ENCODE measurements around the gene TIMM10B.

DNA sequence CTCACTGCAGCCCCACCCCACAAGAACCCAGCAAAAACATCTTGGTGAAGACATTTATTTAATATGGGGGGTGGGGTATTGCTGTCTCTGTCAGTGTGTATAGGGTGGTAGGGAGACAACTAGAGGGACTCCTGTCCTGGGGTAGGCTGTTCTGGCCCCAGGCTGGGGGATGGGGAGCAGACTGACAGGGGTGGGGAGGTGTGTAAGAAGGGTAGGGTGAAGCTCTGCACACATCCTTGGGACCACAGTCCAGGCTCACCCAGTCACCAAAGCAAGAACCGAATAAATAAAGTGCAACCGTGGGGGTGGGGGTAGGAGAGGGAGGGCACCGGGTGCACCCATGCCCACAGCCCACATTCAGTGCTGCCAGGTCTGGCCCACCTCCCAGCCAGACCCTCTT is 32.7 kb upstream of the TIMM10B start:
- TF ChIP-seq, protein P1, sequence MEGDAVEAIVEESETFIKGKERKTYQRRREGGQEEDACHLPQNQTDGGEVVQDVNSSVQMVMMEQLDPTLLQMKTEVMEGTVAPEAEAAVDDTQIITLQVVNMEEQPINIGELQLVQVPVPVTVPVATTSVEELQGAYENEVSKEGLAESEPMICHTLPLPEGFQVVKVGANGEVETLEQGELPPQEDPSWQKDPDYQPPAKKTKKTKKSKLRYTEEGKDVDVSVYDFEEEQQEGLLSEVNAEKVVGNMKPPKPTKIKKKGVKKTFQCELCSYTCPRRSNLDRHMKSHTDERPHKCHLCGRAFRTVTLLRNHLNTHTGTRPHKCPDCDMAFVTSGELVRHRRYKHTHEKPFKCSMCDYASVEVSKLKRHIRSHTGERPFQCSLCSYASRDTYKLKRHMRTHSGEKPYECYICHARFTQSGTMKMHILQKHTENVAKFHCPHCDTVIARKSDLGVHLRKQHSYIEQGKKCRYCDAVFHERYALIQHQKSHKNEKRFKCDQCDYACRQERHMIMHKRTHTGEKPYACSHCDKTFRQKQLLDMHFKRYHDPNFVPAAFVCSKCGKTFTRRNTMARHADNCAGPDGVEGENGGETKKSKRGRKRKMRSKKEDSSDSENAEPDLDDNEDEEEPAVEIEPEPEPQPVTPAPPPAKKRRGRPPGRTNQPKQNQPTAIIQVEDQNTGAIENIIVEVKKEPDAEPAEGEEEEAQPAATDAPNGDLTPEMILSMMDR (IDR thresholded peaks at IDR 0.05; ENCODE audit: low read depth, low read length, missing input control), result no peak
- TF ChIP-seq FOXA1 (IDR thresholded peaks at IDR 0.05), result no peak
- TF ChIP-seq, protein P2, sequence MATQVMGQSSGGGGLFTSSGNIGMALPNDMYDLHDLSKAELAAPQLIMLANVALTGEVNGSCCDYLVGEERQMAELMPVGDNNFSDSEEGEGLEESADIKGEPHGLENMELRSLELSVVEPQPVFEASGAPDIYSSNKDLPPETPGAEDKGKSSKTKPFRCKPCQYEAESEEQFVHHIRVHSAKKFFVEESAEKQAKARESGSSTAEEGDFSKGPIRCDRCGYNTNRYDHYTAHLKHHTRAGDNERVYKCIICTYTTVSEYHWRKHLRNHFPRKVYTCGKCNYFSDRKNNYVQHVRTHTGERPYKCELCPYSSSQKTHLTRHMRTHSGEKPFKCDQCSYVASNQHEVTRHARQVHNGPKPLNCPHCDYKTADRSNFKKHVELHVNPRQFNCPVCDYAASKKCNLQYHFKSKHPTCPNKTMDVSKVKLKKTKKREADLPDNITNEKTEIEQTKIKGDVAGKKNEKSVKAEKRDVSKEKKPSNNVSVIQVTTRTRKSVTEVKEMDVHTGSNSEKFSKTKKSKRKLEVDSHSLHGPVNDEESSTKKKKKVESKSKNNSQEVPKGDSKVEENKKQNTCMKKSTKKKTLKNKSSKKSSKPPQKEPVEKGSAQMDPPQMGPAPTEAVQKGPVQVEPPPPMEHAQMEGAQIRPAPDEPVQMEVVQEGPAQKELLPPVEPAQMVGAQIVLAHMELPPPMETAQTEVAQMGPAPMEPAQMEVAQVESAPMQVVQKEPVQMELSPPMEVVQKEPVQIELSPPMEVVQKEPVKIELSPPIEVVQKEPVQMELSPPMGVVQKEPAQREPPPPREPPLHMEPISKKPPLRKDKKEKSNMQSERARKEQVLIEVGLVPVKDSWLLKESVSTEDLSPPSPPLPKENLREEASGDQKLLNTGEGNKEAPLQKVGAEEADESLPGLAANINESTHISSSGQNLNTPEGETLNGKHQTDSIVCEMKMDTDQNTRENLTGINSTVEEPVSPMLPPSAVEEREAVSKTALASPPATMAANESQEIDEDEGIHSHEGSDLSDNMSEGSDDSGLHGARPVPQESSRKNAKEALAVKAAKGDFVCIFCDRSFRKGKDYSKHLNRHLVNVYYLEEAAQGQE (IDR thresholded peaks at IDR 0.05), result no peak
- no peak for TF ChIP-seq TAF1 (conservative IDR thresholded peaks at IDR 0.05)
- TF ChIP-seq, protein P3, sequence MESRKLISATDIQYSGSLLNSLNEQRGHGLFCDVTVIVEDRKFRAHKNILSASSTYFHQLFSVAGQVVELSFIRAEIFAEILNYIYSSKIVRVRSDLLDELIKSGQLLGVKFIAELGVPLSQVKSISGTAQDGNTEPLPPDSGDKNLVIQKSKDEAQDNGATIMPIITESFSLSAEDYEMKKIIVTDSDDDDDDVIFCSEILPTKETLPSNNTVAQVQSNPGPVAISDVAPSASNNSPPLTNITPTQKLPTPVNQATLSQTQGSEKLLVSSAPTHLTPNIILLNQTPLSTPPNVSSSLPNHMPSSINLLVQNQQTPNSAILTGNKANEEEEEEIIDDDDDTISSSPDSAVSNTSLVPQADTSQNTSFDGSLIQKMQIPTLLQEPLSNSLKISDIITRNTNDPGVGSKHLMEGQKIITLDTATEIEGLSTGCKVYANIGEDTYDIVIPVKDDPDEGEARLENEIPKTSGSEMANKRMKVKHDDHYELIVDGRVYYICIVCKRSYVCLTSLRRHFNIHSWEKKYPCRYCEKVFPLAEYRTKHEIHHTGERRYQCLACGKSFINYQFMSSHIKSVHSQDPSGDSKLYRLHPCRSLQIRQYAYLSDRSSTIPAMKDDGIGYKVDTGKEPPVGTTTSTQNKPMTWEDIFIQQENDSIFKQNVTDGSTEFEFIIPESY (IDR thresholded peaks at IDR 0.05), result no peak
- TF ChIP-seq JUND (IDR thresholded peaks at IDR 0.05), result no peak
- TF ChIP-seq RAD21 (IDR thresholded peaks at IDR 0.05), result no peak
- TF ChIP-seq, protein P4, sequence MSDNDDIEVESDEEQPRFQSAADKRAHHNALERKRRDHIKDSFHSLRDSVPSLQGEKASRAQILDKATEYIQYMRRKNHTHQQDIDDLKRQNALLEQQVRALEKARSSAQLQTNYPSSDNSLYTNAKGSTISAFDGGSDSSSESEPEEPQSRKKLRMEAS (IDR thresholded peaks at IDR 0.05), result no peak
- TF ChIP-seq GABPA (IDR thresholded peaks at IDR 0.05 in 1 of 2, conservative IDR thresholded peaks at IDR 0.05 in 1 of 2), result no peak
- TF ChIP-seq, protein P5, sequence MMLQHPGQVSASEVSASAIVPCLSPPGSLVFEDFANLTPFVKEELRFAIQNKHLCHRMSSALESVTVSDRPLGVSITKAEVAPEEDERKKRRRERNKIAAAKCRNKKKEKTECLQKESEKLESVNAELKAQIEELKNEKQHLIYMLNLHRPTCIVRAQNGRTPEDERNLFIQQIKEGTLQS (IDR thresholded peaks at IDR 0.05), result no peak
- no peak for TF ChIP-seq YY1 (IDR thresholded peaks at IDR 0.05)

Measured in liver (tissue), 3 donors.